HepG2 (cell line): ENCODE data around the gene TJP3. TPM values are rescaled to one million over a fixed set of nuclear protein-coding genes. Genes with fewer than 3 reads are reported as not detected.
A peak's percentile ranks its signal among the peaks of the same experiment; 100 is the strongest.

ENCODE experiments used
- ARID2 ChIP-seq: sonication (generic); formaldehyde crosslinking; IDR thresholded peaks from 2 replicates; pipeline ENCODE4 v1.8.1; 2022; ENCODE audit warnings: mild to moderate bottlenecking, missing genetic modification reagents, borderline replicate concordance
- KDM4B ChIP-seq: sonication (generic); formaldehyde crosslinking; IDR thresholded peaks from 2 replicates; pipeline ENCODE4 v1.4.0; 2020; ENCODE audit warnings: missing genetic modification reagents
- MIXL1 ChIP-seq: IDR thresholded peaks from 2 replicates; pipeline ENCODE4 v1.6.1; 2016
- RFXANK ChIP-seq: IDR thresholded peaks from 2 replicates; pipeline ENCODE4 v1.6.1; 2016
- TGIF2 ChIP-seq: IDR thresholded peaks from 2 replicates; pipeline ENCODE4 v1.6.1; 2016; ENCODE audit warnings: control low read depth, missing compliant biosample characterization
- ZFX ChIP-seq: sonication (generic); formaldehyde crosslinking; IDR thresholded peaks from 2 replicates; pipeline ENCODE4 v1.4.0; 2020; ENCODE audit warnings: mild to moderate bottlenecking, low read depth, missing genetic modification reagents, moderate library complexity
- ZNF768 ChIP-seq: sonication (generic); formaldehyde crosslinking; IDR thresholded peaks from 2 replicates; pipeline ENCODE4 v1.4.0; 2020; ENCODE audit warnings: missing genetic modification reagents
- polyA plus RNA-seq, 8 experiments: library from polyadenylated mRNA; depleted of rRNA in 3 of 8; stranded (reverse) in 7 of 8; unstranded in 1 of 8; fragments of >200 nt; fragmentation: Illumina TruSeq in 4 of 8; extraction: Trizol in 4 of 8; gene quantifications; 2 replicates each; pipeline versions ENCODE4 v1.2.1 to v1.2.3, GENCODE V29; 2011 to 2016; ENCODE audit warnings: low read depth in 4 of 8, missing spikeins in 1 of 8, mixed read lengths in 1 of 8; ENCODE audit not compliant: insufficient read depth in 1 of 8
- total RNA-seq, 5 experiments: library from RNA; depleted of rRNA; stranded (reverse); fragments of >200 nt; fragmentation: Illumina TruSeq; extraction: Trizol; gene quantifications; 2 replicates each; pipeline ENCODE4 v1.2.3, GENCODE V29; 2016; ENCODE audit warnings: low read depth in 1 of 5
- TF ChIP-seq, protein P1 (sequence below): sonication (generic); formaldehyde crosslinking; IDR thresholded peaks from one replicate; pipeline ENCODE4 v1.5.1; 2020; ENCODE audit warnings: mild to moderate bottlenecking, missing genetic modification reagents; ENCODE audit errors: not compliant biosample characterization
- TF ChIP-seq, protein P2 (sequence below): sonication (generic); formaldehyde crosslinking; IDR thresholded peaks from 2 replicates; pipeline ENCODE4 v1.4.0; 2020; ENCODE audit warnings: mild to moderate bottlenecking, missing genetic modification reagents
- TF ChIP-seq, protein P3 (sequence below): sonication (generic); formaldehyde crosslinking; IDR thresholded peaks from 2 replicates; pipeline ENCODE4 v1.5.0; 2020; ENCODE audit warnings: missing genetic modification reagents, mild to moderate bottlenecking, borderline replicate concordance
- TF ChIP-seq, protein P4 (sequence below): sonication (generic); formaldehyde crosslinking; IDR thresholded peaks from 2 replicates; pipeline ENCODE4 v1.8.1; 2023; ENCODE audit warnings: mild to moderate bottlenecking, missing genetic modification reagents
- TF ChIP-seq, protein P5 (sequence below): sonication (generic); formaldehyde crosslinking; conservative IDR thresholded peaks from 2 replicates; pipeline ENCODE4 v1.8.0; 2022; ENCODE audit warnings: mild to moderate bottlenecking, moderate library complexity, missing genetic modification reagents

The TJP3 gene
- total and polyA plus RNA-seq, 2 of the 13 experiments (the other 11 are each of a cell fraction or from before 2014, with no cell fraction given), result 2.3 to 21.5 TPM

DNA sequence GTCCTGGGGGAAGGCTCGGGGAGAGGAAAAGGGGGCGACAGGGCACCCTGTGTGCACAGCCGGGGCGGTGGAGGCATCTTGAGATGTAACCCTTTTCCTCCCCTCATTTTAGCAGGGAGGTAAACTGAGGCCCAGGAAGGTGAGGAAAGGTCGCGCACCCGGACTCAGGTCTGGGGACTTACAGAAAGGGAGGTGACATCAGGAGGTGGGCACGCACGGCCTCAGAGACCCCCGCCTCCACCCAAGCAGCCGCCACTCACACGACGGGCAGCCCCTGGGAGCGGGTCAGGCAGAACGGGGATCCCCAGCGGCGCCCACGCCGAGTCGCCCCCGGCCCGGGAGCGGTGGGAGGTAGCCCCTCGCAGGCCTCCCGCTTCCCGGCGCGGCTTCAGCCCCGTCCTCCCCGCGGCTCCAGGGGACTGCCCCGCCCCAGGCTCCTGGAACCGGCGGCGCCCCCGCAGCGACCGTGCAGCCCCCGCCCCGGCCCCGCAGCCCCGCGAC is 8.4 kb upstream of the TJP3 start (continued):
- TF ChIP-seq, protein P1, sequence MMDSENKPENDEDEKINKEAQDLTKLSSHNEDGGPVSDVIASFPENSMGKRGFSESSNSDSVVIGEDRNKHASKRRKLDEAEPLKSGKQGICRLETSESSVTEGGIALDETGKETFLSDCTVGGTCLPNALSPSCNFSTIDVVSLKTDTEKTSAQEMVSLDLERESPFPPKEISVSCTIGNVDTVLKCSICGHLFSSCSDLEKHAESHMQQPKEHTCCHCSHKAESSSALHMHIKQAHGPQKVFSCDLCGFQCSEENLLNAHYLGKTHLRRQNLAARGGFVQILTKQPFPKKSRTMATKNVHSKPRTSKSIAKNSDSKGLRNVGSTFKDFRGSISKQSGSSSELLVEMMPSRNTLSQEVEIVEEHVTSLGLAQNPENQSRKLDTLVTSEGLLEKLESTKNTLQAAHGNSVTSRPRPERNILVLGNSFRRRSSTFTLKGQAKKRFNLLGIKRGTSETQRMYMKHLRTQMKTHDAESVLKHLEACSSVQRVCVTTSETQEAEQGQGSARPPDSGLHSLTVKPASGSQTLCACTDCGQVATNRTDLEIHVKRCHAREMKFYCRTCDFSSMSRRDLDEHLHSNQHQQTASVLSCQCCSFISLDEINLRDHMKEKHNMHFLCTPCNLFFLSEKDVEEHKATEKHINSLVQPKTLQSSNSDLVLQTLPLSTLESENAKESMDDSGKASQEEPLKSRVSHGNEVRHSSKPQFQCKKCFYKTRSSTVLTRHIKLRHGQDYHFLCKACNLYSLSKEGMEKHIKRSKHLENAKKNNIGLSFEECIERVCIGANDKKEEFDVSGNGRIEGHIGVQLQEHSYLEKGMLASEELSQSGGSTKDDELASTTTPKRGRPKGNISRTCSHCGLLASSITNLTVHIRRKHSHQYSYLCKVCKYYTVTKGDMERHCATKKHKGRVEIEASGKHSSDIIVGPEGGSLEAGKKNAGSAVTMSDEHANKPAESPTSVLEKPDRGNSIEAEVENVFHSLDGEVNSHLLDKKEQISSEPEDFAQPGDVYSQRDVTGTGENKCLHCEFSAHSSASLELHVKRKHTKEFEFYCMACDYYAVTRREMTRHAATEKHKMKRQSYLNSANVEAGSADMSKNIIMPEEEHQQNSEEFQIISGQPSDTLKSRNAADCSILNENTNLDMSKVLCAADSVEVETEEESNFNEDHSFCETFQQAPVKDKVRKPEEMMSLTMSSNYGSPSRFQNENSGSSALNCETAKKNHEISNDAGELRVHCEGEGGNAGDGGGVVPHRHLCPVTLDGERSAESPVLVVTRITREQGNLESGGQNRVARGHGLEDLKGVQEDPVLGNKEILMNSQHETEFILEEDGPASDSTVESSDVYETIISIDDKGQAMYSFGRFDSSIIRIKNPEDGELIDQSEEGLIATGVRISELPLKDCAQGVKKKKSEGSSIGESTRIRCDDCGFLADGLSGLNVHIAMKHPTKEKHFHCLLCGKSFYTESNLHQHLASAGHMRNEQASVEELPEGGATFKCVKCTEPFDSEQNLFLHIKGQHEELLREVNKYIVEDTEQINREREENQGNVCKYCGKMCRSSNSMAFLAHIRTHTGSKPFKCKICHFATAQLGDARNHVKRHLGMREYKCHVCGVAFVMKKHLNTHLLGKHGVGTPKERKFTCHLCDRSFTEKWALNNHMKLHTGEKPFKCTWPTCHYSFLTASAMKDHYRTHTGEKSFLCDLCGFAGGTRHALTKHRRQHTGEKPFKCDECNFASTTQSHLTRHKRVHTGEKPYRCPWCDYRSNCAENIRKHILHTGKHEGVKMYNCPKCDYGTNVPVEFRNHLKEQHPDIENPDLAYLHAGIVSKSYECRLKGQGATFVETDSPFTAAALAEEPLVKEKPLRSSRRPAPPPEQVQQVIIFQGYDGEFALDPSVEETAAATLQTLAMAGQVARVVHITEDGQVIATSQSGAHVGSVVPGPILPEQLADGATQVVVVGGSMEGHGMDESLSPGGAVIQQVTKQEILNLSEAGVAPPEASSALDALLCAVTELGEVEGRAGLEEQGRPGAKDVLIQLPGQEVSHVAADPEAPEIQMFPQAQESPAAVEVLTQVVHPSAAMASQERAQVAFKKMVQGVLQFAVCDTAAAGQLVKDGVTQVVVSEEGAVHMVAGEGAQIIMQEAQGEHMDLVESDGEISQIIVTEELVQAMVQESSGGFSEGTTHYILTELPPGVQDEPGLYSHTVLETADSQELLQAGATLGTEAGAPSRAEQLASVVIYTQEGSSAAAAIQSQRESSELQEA (CRISPR knock-in tag), result no peak
- TF ChIP-seq RFXANK (CRISPR knock-in tag), result no peak
- TF ChIP-seq, protein P2, sequence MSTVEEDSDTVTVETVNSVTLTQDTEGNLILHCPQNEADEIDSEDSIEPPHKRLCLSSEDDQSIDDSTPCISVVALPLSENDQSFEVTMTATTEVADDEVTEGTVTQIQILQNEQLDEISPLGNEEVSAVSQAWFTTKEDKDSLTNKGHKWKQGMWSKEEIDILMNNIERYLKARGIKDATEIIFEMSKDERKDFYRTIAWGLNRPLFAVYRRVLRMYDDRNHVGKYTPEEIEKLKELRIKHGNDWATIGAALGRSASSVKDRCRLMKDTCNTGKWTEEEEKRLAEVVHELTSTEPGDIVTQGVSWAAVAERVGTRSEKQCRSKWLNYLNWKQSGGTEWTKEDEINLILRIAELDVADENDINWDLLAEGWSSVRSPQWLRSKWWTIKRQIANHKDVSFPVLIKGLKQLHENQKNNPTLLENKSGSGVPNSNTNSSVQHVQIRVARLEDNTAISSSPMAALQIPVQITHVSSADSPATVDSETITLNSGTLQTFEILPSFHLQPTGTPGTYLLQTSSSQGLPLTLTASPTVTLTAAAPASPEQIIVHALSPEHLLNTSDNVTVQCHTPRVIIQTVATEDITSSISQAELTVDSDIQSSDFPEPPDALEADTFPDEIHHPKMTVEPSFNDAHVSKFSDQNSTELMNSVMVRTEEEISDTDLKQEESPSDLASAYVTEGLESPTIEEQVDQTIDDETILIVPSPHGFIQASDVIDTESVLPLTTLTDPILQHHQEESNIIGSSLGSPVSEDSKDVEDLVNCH (CRISPR knock-in tag), result no peak
- TF ChIP-seq, protein P3, sequence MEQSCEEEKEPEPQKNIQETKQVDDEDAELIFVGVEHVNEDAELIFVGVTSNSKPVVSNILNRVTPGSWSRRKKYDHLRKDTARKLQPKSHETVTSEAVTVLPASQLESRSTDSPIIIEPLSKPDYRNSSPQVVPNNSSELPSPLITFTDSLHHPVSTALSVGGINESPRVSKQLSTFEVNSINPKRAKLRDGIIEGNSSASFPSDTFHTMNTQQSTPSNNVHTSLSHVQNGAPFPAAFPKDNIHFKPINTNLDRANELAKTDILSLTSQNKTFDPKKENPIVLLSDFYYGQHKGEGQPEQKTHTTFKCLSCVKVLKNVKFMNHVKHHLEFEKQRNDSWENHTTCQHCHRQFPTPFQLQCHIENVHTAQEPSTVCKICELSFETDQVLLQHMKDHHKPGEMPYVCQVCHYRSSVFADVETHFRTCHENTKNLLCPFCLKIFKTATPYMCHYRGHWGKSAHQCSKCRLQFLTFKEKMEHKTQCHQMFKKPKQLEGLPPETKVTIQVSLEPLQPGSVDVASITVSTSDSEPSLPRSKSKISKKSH (CRISPR knock-in tag), result 0 out of 2 replicates have a peak, but pooled peaks have one; percentile 19
- 0 out of 2 replicates have a peak, but pooled peaks have one; percentile 0 for TF ChIP-seq ARID2 (CRISPR knock-in tag)
- TF ChIP-seq TGIF2 (CRISPR knock-in tag), result no peak
- no peak for TF ChIP-seq MIXL1 (CRISPR knock-in tag)
- TF ChIP-seq, protein P4, sequence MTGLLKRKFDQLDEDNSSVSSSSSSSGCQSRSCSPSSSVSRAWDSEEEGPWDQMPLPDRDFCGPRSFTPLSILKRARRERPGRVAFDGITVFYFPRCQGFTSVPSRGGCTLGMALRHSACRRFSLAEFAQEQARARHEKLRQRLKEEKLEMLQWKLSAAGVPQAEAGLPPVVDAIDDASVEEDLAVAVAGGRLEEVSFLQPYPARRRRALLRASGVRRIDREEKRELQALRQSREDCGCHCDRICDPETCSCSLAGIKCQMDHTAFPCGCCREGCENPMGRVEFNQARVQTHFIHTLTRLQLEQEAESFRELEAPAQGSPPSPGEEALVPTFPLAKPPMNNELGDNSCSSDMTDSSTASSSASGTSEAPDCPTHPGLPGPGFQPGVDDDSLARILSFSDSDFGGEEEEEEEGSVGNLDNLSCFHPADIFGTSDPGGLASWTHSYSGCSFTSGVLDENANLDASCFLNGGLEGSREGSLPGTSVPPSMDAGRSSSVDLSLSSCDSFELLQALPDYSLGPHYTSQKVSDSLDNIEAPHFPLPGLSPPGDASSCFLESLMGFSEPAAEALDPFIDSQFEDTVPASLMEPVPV (CRISPR knock-in tag), result no peak
- TF ChIP-seq, protein P5, sequence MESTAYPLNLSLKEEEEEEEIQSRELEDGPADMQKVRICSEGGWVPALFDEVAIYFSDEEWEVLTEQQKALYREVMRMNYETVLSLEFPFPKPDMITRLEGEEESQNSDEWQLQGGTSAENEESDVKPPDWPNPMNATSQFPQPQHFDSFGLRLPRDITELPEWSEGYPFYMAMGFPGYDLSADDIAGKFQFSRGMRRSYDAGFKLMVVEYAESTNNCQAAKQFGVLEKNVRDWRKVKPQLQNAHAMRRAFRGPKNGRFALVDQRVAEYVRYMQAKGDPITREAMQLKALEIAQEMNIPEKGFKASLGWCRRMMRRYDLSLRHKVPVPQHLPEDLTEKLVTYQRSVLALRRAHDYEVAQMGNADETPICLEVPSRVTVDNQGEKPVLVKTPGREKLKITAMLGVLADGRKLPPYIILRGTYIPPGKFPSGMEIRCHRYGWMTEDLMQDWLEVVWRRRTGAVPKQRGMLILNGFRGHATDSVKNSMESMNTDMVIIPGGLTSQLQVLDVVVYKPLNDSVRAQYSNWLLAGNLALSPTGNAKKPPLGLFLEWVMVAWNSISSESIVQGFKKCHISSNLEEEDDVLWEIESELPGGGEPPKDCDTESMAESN (CRISPR knock-in tag), result no peak
- no peak for TF ChIP-seq KDM4B (CRISPR knock-in tag)
- TF ChIP-seq ZNF768 (CRISPR knock-in tag), result peak; percentile 3; the same call in 1 of the 2 replicates
- 0 out of 2 replicates have a peak, but pooled peaks have one; percentile 2 for TF ChIP-seq ZFX (CRISPR knock-in tag)
